Small intestine (tissue), 7 donors: ENCODE results near the gene PDE9A. TPM values are rescaled to one million over a fixed set of nuclear protein-coding genes. Genes with fewer than 3 reads are reported as not detected.

Experiments
- DNase-seq, 2 donors: peaks; one replicate each; pipeline versions ENCODE4 v3.0.0 to v3.0.0-alpha.2; 2013
- FAIRE-seq: peaks from 2 replicates; lab custom pipeline; 2012; peaks lifted over from hg19 to GRCh38; lab: Jason Lieb, UNC
- H3K27ac ChIP-seq, 3 donors: one replicate each; pipeline ENCODE4 v1.5.1; 2013; ENCODE audit warnings: low read length in 2 of 3, mild to moderate bottlenecking in 2 of 3, control low read depth in 1 of 3, inconsistent platforms in 1 of 3, low read depth in 1 of 3, moderate library complexity in 1 of 3
- H3K27me3 ChIP-seq, 3 donors: one replicate each; pipeline ENCODE4 v1.6.1; 2013; ENCODE audit warnings: low read length in 3 of 3, inconsistent platforms in 1 of 3; ENCODE audit not compliant: control insufficient read depth in 3 of 3, insufficient read depth in 3 of 3
- H3K36me3 ChIP-seq, 3 donors: one replicate each; pipeline ENCODE4 v1.6.1; 2013; ENCODE audit warnings: low read length in 3 of 3, inconsistent platforms in 1 of 3, low read depth in 1 of 3, mild to moderate bottlenecking in 1 of 3, moderate library complexity in 1 of 3; ENCODE audit not compliant: control insufficient read depth in 3 of 3, insufficient read depth in 2 of 3
- H3K4me1 ChIP-seq, 3 donors: one replicate each; pipeline ENCODE4 v1.6.1; 2013; ENCODE audit warnings: low read length in 2 of 3, inconsistent platforms in 1 of 3, low read depth in 1 of 3, mild to moderate bottlenecking in 1 of 3, moderate library complexity in 1 of 3; ENCODE audit not compliant: control insufficient read depth in 3 of 3, insufficient read depth in 2 of 3
- H3K4me3 ChIP-seq, 3 donors: one replicate each; pipeline ENCODE4 v1.5.1; 2013; ENCODE audit warnings: low read length in 3 of 3, control low read depth in 1 of 3, inconsistent platforms in 1 of 3, low read depth in 1 of 3, mild to moderate bottlenecking in 1 of 3, moderate library complexity in 1 of 3
- H3K9me3 ChIP-seq, 2 donors: one replicate each; pipeline ENCODE4 v1.6.1; 2013; ENCODE audit warnings: low read depth in 1 of 2, low read length in 1 of 2; ENCODE audit not compliant: control insufficient read depth in 2 of 2, insufficient read depth in 1 of 2
- WGBS, 3 donors: extraction: QIAGEN DNeasy Blood & Tissue Kit; methylation state at CpG; one replicate each; pipeline ENCODE4 v1.1.7; 2013; 5-methylcytosine and 5-hydroxymethylcytosine counted together
- polyA plus RNA-seq, 4 donors: library from polyadenylated mRNA; stranded (reverse) in 3 of 4; unstranded in 1 of 4; fragments of 200-250 nt in 3 of 4; fragments of 120-200 nt in 1 of 4; gene quantifications; one replicate each; pipeline versions ENCODE4 v1.2.1 to v1.2.3, GENCODE V29; 2013
- donor health status: healthy with polysubstance abuse.
- donor health status: control.
- donor health status: control.
- donor health status: Bipolar disorder and iron deficiency.
- donor health status: healthy.

The PDE9A gene
- polyA plus RNA-seq, 4 donors, result 31.0 to 96.6 (median 49.6) TPM

- Histone ChIP-seq H3K4me3 (no peak overlapping the region), H3K36me3 (peaks cover 0 to 54% (median 0%) of the 10 kb centered on the region in 3 donors), H3K27me3 (no peaks in the 10 kb centered on the region), H3K9me3 (no peaks in the 10 kb centered on the region), H3K4me1 (peaks cover 0 to 13% (median 3%) of the 10 kb centered on the region in 3 donors), H3K27ac (no peak overlapping the region)
- FAIRE-seq (no peak), DNase-seq (no peak)
- 85 to 90% (median 90%) methylated on average over 10 of the region's 10 CpGs for whole genome bisulfite sequencing, 3 donors
These were observed 87.6 kb downstream of the PDE9A start for GRCh38 chr21:42741066-42741465.

- peaks cover 0 to 55% (median 3%) of the 10 kb centered on the region in 3 donors for H3K36me3 ChIP-seq
- peaks cover 4 to 22% (median 15%) of the 10 kb centered on the region in 3 donors for H3K4me1 ChIP-seq
- no peak for FAIRE-seq
- H3K9me3 ChIP-seq, result no peaks in the 10 kb centered on the region
- DNase-seq, result no peak
- H3K4me3 ChIP-seq, result no peak overlapping the region
- 88 to 92% (median 90%) methylated on average over 30 of the region's 30 CpGs for WGBS, 3 donors
- H3K27ac ChIP-seq, result no peak overlapping the region
- H3K27me3 ChIP-seq, result no peaks in the 10 kb centered on the region
These were observed 91.4 kb downstream of the PDE9A start for GRCh38 chr21:42744520-42745445.

- Histone ChIP-seq H3K27ac (peak overlapping the region in 1 of 3 donors; percentile 83), H3K4me1 (peaks cover 4 to 22% (median 15%) of the 10 kb centered on the region in 3 donors), H3K27me3 (no peaks in the 10 kb centered on the region), H3K9me3 (no peaks in the 10 kb centered on the region), H3K4me3 (no peak overlapping the region), H3K36me3 (peaks cover 0 to 55% (median 3%) of the 10 kb centered on the region in 3 donors)
- no peak for FAIRE-seq
- WGBS, 3 donors, result 82 to 93% (median 89%) methylated on average over 21 to 22 of the region's 22 CpGs
- DNase-seq, result no peak
These were observed 92.3 kb downstream of the PDE9A start for GRCh38 chr21:42745511-42746239.

DNA sequence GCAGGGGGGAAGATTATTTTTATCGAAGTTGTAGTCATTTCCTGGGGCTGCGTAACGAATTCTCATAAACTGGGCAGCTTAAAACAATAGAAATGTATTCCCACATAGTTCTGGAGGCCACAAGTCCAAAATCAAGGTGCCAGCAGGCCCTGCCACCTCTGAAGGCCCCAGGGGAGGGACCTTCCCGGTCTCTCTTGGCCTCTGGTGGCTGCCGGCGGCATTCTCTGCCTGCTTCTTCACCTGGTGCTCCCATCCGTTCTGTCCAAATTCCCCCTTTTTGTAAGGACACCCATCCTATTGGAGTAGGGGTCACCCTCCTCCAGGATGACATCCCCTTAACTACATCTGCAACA, 92.8 kb downstream of the PDE9A start:
- Histone ChIP-seq H3K4me1 (peaks cover 4 to 22% (median 15%) of the 10 kb centered on the region in 3 donors), H3K4me3 (no peak overlapping the region), H3K36me3 (peaks cover 0 to 57% (median 3%) of the 10 kb centered on the region in 3 donors), H3K27ac (peak overlapping the region in 2 of 3 donors; percentile 34 to 83), H3K9me3 (no peaks in the 10 kb centered on the region), H3K27me3 (no peaks in the 10 kb centered on the region)
- FAIRE-seq (no peak), DNase-seq (no peak)
- WGBS, 3 donors, result 80 to 85% (median 82%) methylated on average over 7 of the region's 7 CpGs

- Histone ChIP-seq H3K9me3 (no peaks in the 10 kb centered on the region), H3K27me3 (no peaks in the 10 kb centered on the region), H3K4me1 (peaks cover 4 to 22% (median 15%) of the 10 kb centered on the region in 3 donors), H3K4me3 (no peak overlapping the region), H3K27ac (peak overlapping the region in 2 of 3 donors; percentile 34 to 85), H3K36me3 (peaks cover 0 to 54% (median 3%) of the 10 kb centered on the region in 3 donors)
- WGBS, 3 donors, result 73 to 91% (median 76%) methylated on average over 21 of the region's 21 CpGs
- FAIRE-seq (no peak), DNase-seq (peak in 1 of 2 donors; percentile 18)
These were observed 93.3 kb downstream of the PDE9A start for GRCh38 chr21:42746593-42747275.

- no peak overlapping the region for H3K4me3 ChIP-seq
- no peak for FAIRE-seq
These were observed 93.9 kb downstream of the PDE9A start for GRCh38 chr21:42747276-42747701.

GRCh38 chr21:42747746-42748351, 94.4 kb downstream of the PDE9A start:
- Histone ChIP-seq H3K27me3 (no peaks in the 10 kb centered on the region), H3K4me3 (no peak overlapping the region), H3K27ac (peak overlapping the region in 1 of 3 donors; percentile 85), H3K9me3 (no peaks in the 10 kb centered on the region), H3K4me1 (peaks cover 4 to 22% (median 15%) of the 10 kb centered on the region in 3 donors), H3K36me3 (peaks cover 0 to 58% (median 3%) of the 10 kb centered on the region in 3 donors)
- no peak for FAIRE-seq
- no peak for DNase-seq
- 78 to 83% (median 80%) methylated on average over 15 of the region's 15 CpGs for WGBS, 3 donors

More at GRCh38 chr21:42747276-42747701, 93.9 kb downstream of the PDE9A start:
- DNase-seq, result no peak
- 77 to 90% (median 77%) methylated on average over 10 of the region's 10 CpGs for WGBS, 3 donors
- no peaks in the 10 kb centered on the region for H3K27me3 ChIP-seq
- H3K9me3 ChIP-seq, result no peaks in the 10 kb centered on the region
- peak overlapping the region in 2 of 3 donors; percentile 34 to 85 for H3K27ac ChIP-seq
- peaks cover 0 to 54% (median 3%) of the 10 kb centered on the region in 3 donors for H3K36me3 ChIP-seq
- H3K4me1 ChIP-seq, result peaks cover 4 to 22% (median 15%) of the 10 kb centered on the region in 3 donors
